CD4-positive, alpha-beta T cell treated with Interleukin-1 beta for 1 hour (primary cell): ENCODE data around the gene CNOT2.

Experiments
- DNase-seq, 2 donors: peaks; one replicate each; pipeline ENCODE4 v3.0.0-alpha.2; 2020 to 2022

Gene CNOT2

GRCh38 chr12:70242695-70243509, at the start of gene CNOT2:
CNOT2 (plus strand) TSS chr12:70243433; CDS start chr12:70278227, 34,794 bp downstream.
- DNase-seq: peak; percentile 88 to 89

GRCh38 chr12:70194076-70194475, 49.2 kb upstream of the CNOT2 start:
- no peak for DNase-seq

GRCh38 chr12:70196811-70197281, 46.4 kb upstream of the CNOT2 start:
- no peak for DNase-seq

- DNase-seq: no peak
Observed at GRCh38 chr12:70197345-70197744, 45.9 kb upstream of the CNOT2 start.

GRCh38 chr12:70213707-70214106, 29.5 kb upstream of the CNOT2 start:
- DNase-seq: no peak

GRCh38 chr12:70214972-70215617, 28.1 kb upstream of the CNOT2 start:
- DNase-seq: no peak

- no peak for DNase-seq
Observed at GRCh38 chr12:70217416-70217815, 25.8 kb upstream of the CNOT2 start.

GRCh38 chr12:70221626-70222025, 21.6 kb upstream of the CNOT2 start:
- DNase-seq: no peak

GRCh38 chr12:70227911-70228310, 15.3 kb upstream of the CNOT2 start:
- no peak for DNase-seq

- no peak for DNase-seq
Observed at GRCh38 chr12:70230934-70231606, 12.2 kb upstream of the CNOT2 start.

- DNase-seq: no peak
Observed at GRCh38 chr12:70236990-70237389, 6.2 kb upstream of the CNOT2 start.

GRCh38 chr12:70240673-70241072, 2.6 kb upstream of the CNOT2 start:
- DNase-seq: no peak

- no peak for DNase-seq
Observed at GRCh38 chr12:70241845-70242244, 1.4 kb upstream of the CNOT2 start.

- DNase-seq: peak; percentile 72 to 73
Observed at GRCh38 chr12:70243510-70244371, 508 bp downstream of the CNOT2 start.

- no peak for DNase-seq
Observed at GRCh38 chr12:70244409-70244808, 1.2 kb downstream of the CNOT2 start.

GRCh38 chr12:70245458-70245857, 2.2 kb downstream of the CNOT2 start:
- no peak for DNase-seq

GRCh38 chr12:70246580-70246979, 3.3 kb downstream of the CNOT2 start:
- no peak for DNase-seq

GRCh38 chr12:70247653-70248199, 4.5 kb downstream of the CNOT2 start:
- DNase-seq: no peak

- DNase-seq: no peak
Observed at GRCh38 chr12:70248876-70249275, 5.6 kb downstream of the CNOT2 start.

- no peak for DNase-seq
Observed at GRCh38 chr12:70249903-70250302, 6.7 kb downstream of the CNOT2 start.

GRCh38 chr12:70251226-70251625, 8.0 kb downstream of the CNOT2 start:
- no peak for DNase-seq

- no peak for DNase-seq
Observed at GRCh38 chr12:70251661-70252060, 8.4 kb downstream of the CNOT2 start.
